GM18861 (cell line): ENCODE measurements around the gene SYNCRIP.
"Not testable (repeated sequence)": the region's sequence is repeated elsewhere in the genome, so short reads cannot be mapped to it uniquely, and the experiment has no call there.

Experiments
- ATAC-seq: cut with Tn5 transposase; IDR thresholded peaks from one replicate; pipeline ENCODE4 v1.9.1; 2021; ENCODE audit not compliant: unreplicated experiment

The SYNCRIP gene

GRCh38 chr6:85594197-85594930 is 48.3 kb downstream of the SYNCRIP start:
- peak; percentile 6 for ATAC-seq

GRCh38 chr6:85593438-85594196 is 49.1 kb downstream of the SYNCRIP start, which contains the start of gene SNX14:
Gene SNX14 (minus strand): TSS chr6:85593858. CDS start chr6:85593718, 140 bp downstream.
- ATAC-seq: peak; percentile 89

GRCh38 chr6:85592033-85592432 is 50.7 kb downstream of the SYNCRIP start:
- no peak for ATAC-seq

- no peak for ATAC-seq
Observed at GRCh38 chr6:85591207-85591606, 51.5 kb downstream of the SYNCRIP start.

GRCh38 chr6:85585741-85586140 is 56.9 kb downstream of the SYNCRIP start:
- ATAC-seq: no peak

- ATAC-seq: not testable (repeated sequence)
Observed at GRCh38 chr6:85582832-85583231, 59.9 kb downstream of the SYNCRIP start.

GRCh38 chr6:85581572-85581971 is 61.1 kb downstream of the SYNCRIP start:
- no peak for ATAC-seq

GRCh38 chr6:85580878-85581267 is 61.8 kb downstream of the SYNCRIP start:
- no peak for ATAC-seq

- ATAC-seq: no peak
Observed at GRCh38 chr6:85580118-85580877, 62.4 kb downstream of the SYNCRIP start.

- no peak for ATAC-seq
Observed at GRCh38 chr6:85579581-85579980, 63.1 kb downstream of the SYNCRIP start.

GRCh38 chr6:85576476-85576875 is 66.2 kb downstream of the SYNCRIP start:
- no peak for ATAC-seq

- peak; percentile 51 for ATAC-seq
Observed at GRCh38 chr6:85574932-85575598, 67.6 kb downstream of the SYNCRIP start.

GRCh38 chr6:85569323-85569722 is 73.4 kb downstream of the SYNCRIP start:
- no peak for ATAC-seq

GRCh38 chr6:85568411-85568810 is 74.3 kb downstream of the SYNCRIP start:
- no peak for ATAC-seq

- no peak for ATAC-seq
Observed at GRCh38 chr6:85565736-85566135, 77.0 kb downstream of the SYNCRIP start.

- ATAC-seq: not testable (repeated sequence)
Observed at GRCh38 chr6:85564223-85564622, 78.5 kb downstream of the SYNCRIP start.
